Sigmoid colon (tissue), 4 donors: ENCODE results near the gene CCDC136.

Source experiments
- EP300 ChIP-seq, 4 donors: sonication (generic); formaldehyde crosslinking; IDR thresholded peaks; one replicate each; pipeline ENCODE4 v1.6.1; 2017; ENCODE audit warnings: antibody characterized with exemption in 4 of 4
- POLR2A ChIP-seq, 2 donors: fragments of 450-650 bp; IDR thresholded peaks; one replicate each; pipeline ENCODE4 v1.6.1; 2016; ENCODE audit warnings: antibody characterized with exemption in 2 of 2, mild to moderate bottlenecking in 2 of 2, moderate library complexity in 2 of 2
- POLR2AphosphoS5 ChIP-seq, 4 donors: sonication (generic); formaldehyde crosslinking; IDR thresholded peaks; one replicate each; pipeline ENCODE4 v1.6.1; 2017; ENCODE audit warnings: antibody characterized with exemption in 4 of 4
- TF ChIP-seq, protein P1 (sequence below), 4 experiments: fragments of 450-650 bp in 3 of 4; fragments of 200-600 bp in 1 of 4; IDR thresholded peaks; one replicate each; pipeline ENCODE4 v1.5.1; 2016 to 2019; ENCODE audit warnings: antibody characterized with exemption in 4 of 4, mild to moderate bottlenecking in 3 of 4, moderate library complexity in 2 of 4

DNA sequence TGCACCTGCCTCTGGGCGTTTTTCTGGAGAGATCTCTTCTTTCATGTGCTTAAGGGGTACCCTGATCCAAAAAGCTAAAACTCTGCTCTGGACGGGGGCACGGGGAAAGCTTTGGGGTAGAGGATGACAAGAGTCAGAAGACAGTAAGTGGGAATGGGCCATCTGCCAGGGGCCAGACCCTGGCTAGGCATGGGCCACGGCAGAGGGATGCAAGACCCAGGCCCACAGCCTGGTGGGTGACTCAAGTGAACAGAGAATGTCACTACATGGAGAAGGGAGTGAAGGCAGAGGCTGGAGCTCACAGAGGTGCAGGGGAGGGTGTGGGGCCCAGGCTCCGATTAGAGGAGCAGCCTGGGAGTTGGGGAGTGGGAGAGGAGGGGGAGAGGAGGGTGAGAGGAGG is 53.7 kb downstream of the CCDC136 start:
- TF ChIP-seq, protein P1, sequence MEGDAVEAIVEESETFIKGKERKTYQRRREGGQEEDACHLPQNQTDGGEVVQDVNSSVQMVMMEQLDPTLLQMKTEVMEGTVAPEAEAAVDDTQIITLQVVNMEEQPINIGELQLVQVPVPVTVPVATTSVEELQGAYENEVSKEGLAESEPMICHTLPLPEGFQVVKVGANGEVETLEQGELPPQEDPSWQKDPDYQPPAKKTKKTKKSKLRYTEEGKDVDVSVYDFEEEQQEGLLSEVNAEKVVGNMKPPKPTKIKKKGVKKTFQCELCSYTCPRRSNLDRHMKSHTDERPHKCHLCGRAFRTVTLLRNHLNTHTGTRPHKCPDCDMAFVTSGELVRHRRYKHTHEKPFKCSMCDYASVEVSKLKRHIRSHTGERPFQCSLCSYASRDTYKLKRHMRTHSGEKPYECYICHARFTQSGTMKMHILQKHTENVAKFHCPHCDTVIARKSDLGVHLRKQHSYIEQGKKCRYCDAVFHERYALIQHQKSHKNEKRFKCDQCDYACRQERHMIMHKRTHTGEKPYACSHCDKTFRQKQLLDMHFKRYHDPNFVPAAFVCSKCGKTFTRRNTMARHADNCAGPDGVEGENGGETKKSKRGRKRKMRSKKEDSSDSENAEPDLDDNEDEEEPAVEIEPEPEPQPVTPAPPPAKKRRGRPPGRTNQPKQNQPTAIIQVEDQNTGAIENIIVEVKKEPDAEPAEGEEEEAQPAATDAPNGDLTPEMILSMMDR (IDR thresholded peaks at IDR 0.05) = no peak
- TF ChIP-seq POLR2A (IDR thresholded peaks at IDR 0.05) (no peak), POLR2AphosphoS5 (IDR thresholded peaks at IDR 0.05) (no peak), EP300 (IDR thresholded peaks at IDR 0.05) (no peak)
